Thyroid gland (tissue), 4 donors: Measurements from ENCODE around the gene MGAT5B.

Source experiments
- CTCF ChIP-seq, 6 experiments: fragments of 200-600 bp in 3 of 6; fragments of 450-650 bp in 3 of 6; sonication (generic) in 3 of 6; IDR thresholded peaks; one replicate each; pipeline ENCODE4 v1.5.1; 2016 to 2019; ENCODE audit warnings: antibody characterized with exemption in 6 of 6, mild to moderate bottlenecking in 2 of 6, inconsistent platforms in 1 of 6, moderate library complexity in 1 of 6
- POLR2A ChIP-seq, 2 donors: fragments of 450-650 bp; IDR thresholded peaks; one replicate each; pipeline ENCODE4 v1.6.1; 2017; ENCODE audit warnings: antibody characterized with exemption in 2 of 2, mild to moderate bottlenecking in 2 of 2, moderate library complexity in 1 of 2

- TF ChIP-seq CTCF (IDR thresholded peaks at IDR 0.05) (no peak), POLR2A (IDR thresholded peaks at IDR 0.05) (no peak)
Observed at GRCh38 chr17:76932402-76933333, 64.5 kb downstream of the MGAT5B start.
